Parathyroid adenoma (tissue), 2 donors: ENCODE data around the gene TSGA10IP.

Experiments used
- H2AFZ ChIP-seq: fragments of 300-600 bp; sonication (generic); one replicate; pipeline ENCODE4 v1.7.0; 2017; ENCODE audit warnings: antibody characterized with exemption, mild to moderate bottlenecking
- H3K27ac ChIP-seq: fragments of 300-600 bp; sonication (generic); one replicate; pipeline ENCODE4 v1.7.0; 2017
- H3K27me3 ChIP-seq: fragments of 300-600 bp; sonication (generic); one replicate; pipeline ENCODE4 v1.7.0; 2017; ENCODE audit warnings: low read length; ENCODE audit not compliant: control insufficient read depth, insufficient read depth
- H3K36me3 ChIP-seq: fragments of 300-600 bp; sonication (generic); one replicate; pipeline ENCODE4 v1.7.0; 2017; ENCODE audit warnings: low read length; ENCODE audit not compliant: control insufficient read depth, insufficient read depth
- H3K4me1 ChIP-seq: fragments of 300-600 bp; sonication (generic); one replicate; pipeline ENCODE4 v1.7.0; 2017; ENCODE audit warnings: control low read depth
- H3K4me2 ChIP-seq: fragments of 300-600 bp; sonication (generic); one replicate; pipeline ENCODE4 v1.7.0; 2017; ENCODE audit warnings: low read length
- H3K4me3 ChIP-seq: fragments of 300-600 bp; sonication (generic); one replicate; pipeline ENCODE4 v1.7.0; 2017; ENCODE audit warnings: low read depth, low read length
- H3K79me2 ChIP-seq: fragments of 300-600 bp; sonication (generic); one replicate; pipeline ENCODE4 v1.7.0; 2017; ENCODE audit warnings: control low read depth
- H3K9ac ChIP-seq: fragments of 300-600 bp; sonication (generic); one replicate; pipeline ENCODE4 v1.7.0; 2017; ENCODE audit warnings: mild to moderate bottlenecking
- H3K9me3 ChIP-seq: fragments of 300-600 bp; sonication (generic); one replicate; pipeline ENCODE4 v1.7.0; 2017; ENCODE audit warnings: low read length; ENCODE audit not compliant: control insufficient read depth
- CTCF ChIP-seq: fragments of 300-600 bp; sonication (generic); IDR thresholded peaks from one replicate; pipeline ENCODE4 v1.7.0; 2017; ENCODE audit warnings: antibody characterized with exemption, mild to moderate bottlenecking
- donor health status: primary hyperparathyroidism.

Gene TSGA10IP

GRCh38 chr11:65927904-65928397 is 17.3 kb upstream of the TSGA10IP start:
- Histone ChIP-seq H3K36me3 (no peaks in the 10 kb centered on the region), H3K4me2 (no peak overlapping the region), H3K9me3 (no peaks in the 10 kb centered on the region), H3K4me1 (no peaks in the 10 kb centered on the region), H2AFZ (no peak overlapping the region), H3K27ac (no peak overlapping the region), H3K79me2 (no peaks in the 10 kb centered on the region), H3K27me3 (no peaks in the 10 kb centered on the region), H3K9ac (no peak overlapping the region), H3K4me3 (no peak overlapping the region)
- TF ChIP-seq CTCF, result no peak

GRCh38 chr11:65928667-65929066 is 16.6 kb upstream of the TSGA10IP start:
- no peak for TF ChIP-seq CTCF
- H3K4me1 ChIP-seq, result no peaks in the 10 kb centered on the region
- no peak overlapping the region for H3K9ac ChIP-seq
- H3K27ac ChIP-seq, result no peak overlapping the region
- H3K4me2 ChIP-seq, result no peak overlapping the region
- H3K36me3 ChIP-seq, result no peaks in the 10 kb centered on the region
- no peaks in the 10 kb centered on the region for H3K27me3 ChIP-seq
- H3K79me2 ChIP-seq, result no peaks in the 10 kb centered on the region
- H3K4me3 ChIP-seq, result no peak overlapping the region
- no peak overlapping the region for H2AFZ ChIP-seq
- no peaks in the 10 kb centered on the region for H3K9me3 ChIP-seq

GRCh38 chr11:65931773-65932557 is 13.3 kb upstream of the TSGA10IP start:
- H3K9me3 ChIP-seq, result no peaks in the 10 kb centered on the region
- no peaks in the 10 kb centered on the region for H3K27me3 ChIP-seq
- H3K4me1 ChIP-seq, result no peaks in the 10 kb centered on the region
- no peak for TF ChIP-seq CTCF
- H3K9ac ChIP-seq, result no peak overlapping the region
- no peaks in the 10 kb centered on the region for H3K36me3 ChIP-seq
- H2AFZ ChIP-seq, result no peak overlapping the region
- H3K4me3 ChIP-seq, result no peak overlapping the region
- no peaks in the 10 kb centered on the region for H3K79me2 ChIP-seq
- no peak overlapping the region for H3K27ac ChIP-seq
- H3K4me2 ChIP-seq, result no peak overlapping the region

- no peaks in the 10 kb centered on the region for H3K79me2 ChIP-seq
- no peaks in the 10 kb centered on the region for H3K4me1 ChIP-seq
- no peaks in the 10 kb centered on the region for H3K9me3 ChIP-seq
- no peaks in the 10 kb centered on the region for H3K27me3 ChIP-seq
- no peaks in the 10 kb centered on the region for H3K36me3 ChIP-seq
- no peak overlapping the region for H3K27ac ChIP-seq
- no peak overlapping the region for H2AFZ ChIP-seq
- H3K9ac ChIP-seq, result no peak overlapping the region
- H3K4me2 ChIP-seq, result no peak overlapping the region
- TF ChIP-seq CTCF, result no peak
- no peak overlapping the region for H3K4me3 ChIP-seq
These were observed 12.7 kb upstream of the TSGA10IP start for GRCh38 chr11:65932558-65932919.

GRCh38 chr11:65934014-65934413 is 11.3 kb upstream of the TSGA10IP start:
- no peaks in the 10 kb centered on the region for H3K9me3 ChIP-seq
- no peak overlapping the region for H3K4me2 ChIP-seq
- no peak overlapping the region for H2AFZ ChIP-seq
- no peak overlapping the region for H3K9ac ChIP-seq
- no peaks in the 10 kb centered on the region for H3K27me3 ChIP-seq
- H3K4me3 ChIP-seq, result no peak overlapping the region
- TF ChIP-seq CTCF, result no peak
- no peaks in the 10 kb centered on the region for H3K4me1 ChIP-seq
- no peaks in the 10 kb centered on the region for H3K36me3 ChIP-seq
- H3K27ac ChIP-seq, result no peak overlapping the region
- H3K79me2 ChIP-seq, result no peaks in the 10 kb centered on the region
